Bronchial epithelial cell (primary cell): ENCODE data around the gene C1QTNF3. TPM values are rescaled to one million over a fixed set of nuclear protein-coding genes. Genes with fewer than 3 reads are reported as not detected.

Experiments used
- DNase-seq: peaks from one replicate; pipeline ENCODE4 v3.0.0-alpha.2; 2010; ENCODE audit warnings: low read depth
- FAIRE-seq: peaks from 2 replicates; lab custom pipeline; 2011; peaks lifted over from hg19 to GRCh38; lab: Jason Lieb, UNC
- H3K27me3 ChIP-seq: 2 replicates; pipeline ENCODE4 v1.5.1; 2011; ENCODE audit warnings: low read length; ENCODE audit not compliant: control insufficient read depth, insufficient read depth
- H3K36me3 ChIP-seq: 2 replicates; pipeline ENCODE4 v1.5.1; 2011; ENCODE audit warnings: low read length; ENCODE audit not compliant: control insufficient read depth, insufficient read depth
- H3K4me3 ChIP-seq: 2 replicates; pipeline ENCODE4 v1.5.1; 2011; ENCODE audit warnings: mild to moderate bottlenecking, low read depth, low read length, control low read depth
- CTCF ChIP-seq: IDR thresholded peaks from 2 replicates; pipeline ENCODE4 v1.5.1; 2011; ENCODE audit warnings: mild to moderate bottlenecking, moderate library complexity, low read length, control low read depth, inconsistent platforms; ENCODE audit not compliant: insufficient read depth, severe bottlenecking
- total RNA-seq: library from RNA; depleted of rRNA; stranded (reverse); fragments of >200 nt; gene quantifications from 2 replicates; pipeline ENCODE4 v1.2.1, GENCODE V29; 2014

C1QTNF3 gene
- total RNA-seq, 1 donor from 2014 or later, result 0.26 TPM

DNA sequence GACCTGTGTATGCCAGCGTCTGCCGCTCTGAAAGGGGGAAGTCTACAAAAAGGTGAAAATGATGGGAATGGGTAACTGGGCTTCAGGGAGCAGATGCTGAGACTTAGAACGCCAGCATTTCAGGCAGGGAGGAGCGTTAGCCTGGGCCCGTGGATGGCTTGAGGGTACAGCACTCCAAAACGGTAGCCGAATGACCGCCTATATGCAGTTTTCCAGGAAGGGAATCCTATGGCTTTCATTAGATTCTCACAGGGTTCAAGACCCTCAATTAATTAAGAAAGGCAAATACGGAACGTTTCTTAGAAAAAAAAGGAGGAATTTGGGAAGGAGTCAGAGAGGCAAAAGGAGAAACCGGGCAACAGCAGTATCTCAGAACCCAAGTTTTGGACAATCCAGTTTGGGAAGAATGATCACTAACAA lies 35.8 kb downstream of the C1QTNF3 start:
- Histone ChIP-seq H3K4me3 (peak overlapping the region; percentile 81), H3K36me3 (no peaks in the 10 kb centered on the region), H3K27me3 (no peaks in the 10 kb centered on the region)
- FAIRE-seq, result no peak
- no peak for TF ChIP-seq CTCF
- no peak for DNase-seq

DNA sequence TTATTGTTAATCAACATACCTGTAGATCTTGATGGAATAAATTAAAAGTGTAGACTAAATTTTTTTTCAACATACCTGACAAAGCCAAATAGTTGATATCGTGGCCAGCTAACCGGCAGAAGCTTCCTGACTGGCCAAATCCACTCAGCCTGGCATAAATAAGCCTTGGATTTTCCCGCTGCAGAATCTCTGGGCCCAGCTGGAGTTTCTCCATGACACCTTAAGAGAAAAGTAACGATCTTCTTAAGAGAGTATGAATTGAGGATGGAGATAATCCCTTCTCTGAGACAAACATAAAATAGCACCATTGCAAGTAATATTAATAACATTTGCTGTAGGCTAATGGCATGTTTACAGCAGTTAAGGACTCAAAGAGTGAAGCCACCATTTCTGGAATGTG lies 37.3 kb downstream of the C1QTNF3 start:
- Histone ChIP-seq H3K27me3 (no peaks in the 10 kb centered on the region), H3K36me3 (no peaks in the 10 kb centered on the region), H3K4me3 (no peak overlapping the region)
- TF ChIP-seq CTCF, result no peak
- FAIRE-seq, result no peak
- no peak for DNase-seq

DNA sequence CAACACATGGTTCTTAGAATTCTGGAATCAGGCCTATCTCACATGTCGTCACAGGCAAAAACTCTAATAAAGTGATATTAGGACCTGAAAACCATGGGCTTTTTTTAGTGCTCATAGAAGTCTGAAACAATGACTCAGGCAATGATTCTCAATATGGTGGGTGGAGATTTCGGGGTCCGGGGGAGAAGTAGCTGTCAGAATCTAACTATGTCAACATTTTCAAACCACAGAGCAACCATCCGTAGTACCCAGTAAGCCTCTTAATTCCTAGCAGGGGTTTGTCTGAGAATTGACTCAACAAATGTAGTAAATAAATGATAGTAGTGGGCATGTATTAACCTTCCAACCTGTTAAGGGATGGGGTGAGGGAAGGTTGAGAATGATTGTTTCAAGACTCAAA lies 37.8 kb downstream of the C1QTNF3 start:
- DNase-seq, result no peak

GRCh38 chr5:34003941-34004340 lies 39.1 kb downstream of the C1QTNF3 start:
- no peak overlapping the region for H3K4me3 ChIP-seq
- DNase-seq, result no peak
- TF ChIP-seq CTCF, result no peak
- H3K27me3 ChIP-seq, result no peaks in the 10 kb centered on the region
- no peak for FAIRE-seq
- no peaks in the 10 kb centered on the region for H3K36me3 ChIP-seq

More for the DNA sequence above, 37.8 kb downstream of the C1QTNF3 start:
- Histone ChIP-seq H3K4me3 (no peak overlapping the region), H3K36me3 (no peaks in the 10 kb centered on the region), H3K27me3 (no peaks in the 10 kb centered on the region)
- FAIRE-seq, result no peak
- TF ChIP-seq CTCF, result no peak

GRCh38 chr5:34002629-34003328 lies 40.2 kb downstream of the C1QTNF3 start:
- no peak for TF ChIP-seq CTCF
- DNase-seq (no peak), FAIRE-seq (no peak)

GRCh38 chr5:34001241-34001841 lies 41.7 kb downstream of the C1QTNF3 start:
- DNase-seq (peak; percentile 89), FAIRE-seq (no peak)
- H3K27me3 ChIP-seq, result no peaks in the 10 kb centered on the region
- no peak for TF ChIP-seq CTCF
- H3K36me3 ChIP-seq, result no peaks in the 10 kb centered on the region
- H3K4me3 ChIP-seq, result no peak overlapping the region

More at GRCh38 chr5:34002629-34003328, 40.2 kb downstream of the C1QTNF3 start:
- H3K4me3 ChIP-seq, result no peak overlapping the region
- H3K36me3 ChIP-seq, result no peaks in the 10 kb centered on the region
- no peaks in the 10 kb centered on the region for H3K27me3 ChIP-seq
